ENCODE data around the gene PGA5.

GRCh38 chr11:61264371-61264770 lies 23.4 kb downstream of the PGA5 start:
- no peak for TF ChIP-seq CTCF (conservative IDR thresholded peaks at IDR 0.05; ENCODE audit: low read depth, low read length)
- no peak for TF ChIP-seq EZH2 (IDR thresholded peaks at IDR 0.05; ENCODE audit: borderline replicate concordance, low read depth, low read length, poor library complexity, severe bottlenecking)

Measured in A673 (cell line).